ENCODE data around the gene BAHCC1.

BAHCC1 gene

GRCh38 chr17:81445642-81446503, 50.6 kb downstream of the BAHCC1 start:
- DNase-seq = no peak

GRCh38 chr17:81447331-81447933, 52.2 kb downstream of the BAHCC1 start:
- no peak for DNase-seq

- DNase-seq = no peak
Measured at GRCh38 chr17:81448442-81448841, 53.2 kb downstream of the BAHCC1 start.

GRCh38 chr17:81448950-81449349, 53.7 kb downstream of the BAHCC1 start:
- no peak for DNase-seq

- DNase-seq = no peak
Measured at GRCh38 chr17:81449351-81449750, 54.1 kb downstream of the BAHCC1 start.

GRCh38 chr17:81451823-81452222, 56.6 kb downstream of the BAHCC1 start:
- no peak for DNase-seq

GRCh38 chr17:81452551-81452950, 57.3 kb downstream of the BAHCC1 start:
- no peak for DNase-seq

GRCh38 chr17:81453076-81453475, 57.8 kb downstream of the BAHCC1 start:
- DNase-seq = no peak

- DNase-seq = no peak
Measured at GRCh38 chr17:81453712-81454111, 58.5 kb downstream of the BAHCC1 start.

GRCh38 chr17:81454473-81454872, 59.2 kb downstream of the BAHCC1 start:
- DNase-seq = no peak

- DNase-seq = no peak
Measured at GRCh38 chr17:81455387-81455786, 60.1 kb downstream of the BAHCC1 start.

- DNase-seq = no peak
Measured at GRCh38 chr17:81456091-81456490, 60.8 kb downstream of the BAHCC1 start.

GRCh38 chr17:81456798-81457197, 61.5 kb downstream of the BAHCC1 start:
- no peak for DNase-seq

GRCh38 chr17:81457401-81457800, 62.1 kb downstream of the BAHCC1 start:
- no peak for DNase-seq

GRCh38 chr17:81457917-81458555, 62.8 kb downstream of the BAHCC1 start:
- DNase-seq = no peak

- no peak for DNase-seq
Measured at GRCh38 chr17:81458628-81459027, 63.4 kb downstream of the BAHCC1 start.

- no peak for DNase-seq
Measured at GRCh38 chr17:81459224-81459623, 64.0 kb downstream of the BAHCC1 start.

- DNase-seq = no peak
Measured at GRCh38 chr17:81459864-81460263, 64.6 kb downstream of the BAHCC1 start.

- DNase-seq = no peak
Measured at GRCh38 chr17:81460856-81461460, 65.7 kb downstream of the BAHCC1 start.

GRCh38 chr17:81461607-81462500, 66.6 kb downstream of the BAHCC1 start:
- DNase-seq = no peak

GRCh38 chr17:81462506-81463125, 67.4 kb downstream of the BAHCC1 start:
- DNase-seq = no peak

GRCh38 chr17:81463506-81463905, 68.2 kb downstream of the BAHCC1 start:
- DNase-seq = no peak

Data from cerebellar nuclear complex (tissue), 1 donor.